Cardiac muscle cell (in vitro differentiated cells and primary cell): ENCODE data around the gene TCERG1L. TPM values are rescaled to one million over a fixed set of nuclear protein-coding genes. Genes with fewer than 3 reads are reported as not detected.

Source experiments
- DNase-seq, 2 donors: peaks; one replicate each; pipeline versions ENCODE4 v3.0.0 to v3.0.0-alpha.2; 2010 to 2017; ENCODE audit warnings: low read depth in 1 of 2, low spot score in 1 of 2
- H3K27ac ChIP-seq: fragments of 200-600 bp; sonication (generic); 2 replicates; pipeline ENCODE4 v1.5.1; 2016
- H3K27me3 ChIP-seq: fragments of 200-600 bp; sonication (generic); 2 replicates; pipeline ENCODE4 v1.6.0; 2016; ENCODE audit warnings: control low read depth
- H3K36me3 ChIP-seq: fragments of 200-600 bp; sonication (generic); 2 replicates; pipeline ENCODE4 v1.5.1; 2016; ENCODE audit warnings: control low read depth
- H3K4me1 ChIP-seq: fragments of 200-600 bp; sonication (generic); 2 replicates; pipeline ENCODE4 v1.8.1; 2017; ENCODE audit warnings: low read depth, mild to moderate bottlenecking, mixed run types
- H3K4me3 ChIP-seq: fragments of 200-600 bp; sonication (generic); 2 replicates; pipeline ENCODE4 v1.5.1; 2016; ENCODE audit warnings: mild to moderate bottlenecking
- H3K9me3 ChIP-seq: fragments of 200-600 bp; sonication (generic); 2 replicates; pipeline ENCODE4 v1.5.1; 2017; ENCODE audit warnings: low read depth, mild to moderate bottlenecking, control low read depth
- CTCF ChIP-seq: IDR thresholded peaks from 2 replicates; pipeline ENCODE4 v1.5.1; 2012; ENCODE audit warnings: low read depth, mild to moderate bottlenecking, low read length
- polyA plus RNA-seq: library from polyadenylated mRNA; unstranded; fragments of >200 nt; fragmentation: Nextera tagmentation; extraction: Ambion mirVana; gene quantifications from 2 replicates; pipeline ENCODE4 v1.2.1, GENCODE V29; 2016
- total RNA-seq: library from RNA; depleted of rRNA; stranded (reverse); fragments of >200 nt; gene quantifications from 2 replicates; pipeline ENCODE4 v1.2.3, GENCODE V29; 2016

The TCERG1L gene
- total and polyA plus RNA-seq, 2 experiments from 2014 or later, result 0.12 to 1.9 TPM

- Histone ChIP-seq H3K9me3 (no peaks in the 10 kb centered on the region), H3K4me1 (peaks cover 10% of the 10 kb centered on the region), H3K27ac (no peak overlapping the region), H3K4me3 (no peak overlapping the region), H3K27me3 (no peaks in the 10 kb centered on the region), H3K36me3 (no peaks in the 10 kb centered on the region)
- TF ChIP-seq CTCF, result no peak
- no peak for DNase-seq
Measured at GRCh38 chr10:131199646-131200045, 111.9 kb downstream of the TCERG1L start.

- no peak for TF ChIP-seq CTCF
- H3K27me3 ChIP-seq, result no peaks in the 10 kb centered on the region
- no peaks in the 10 kb centered on the region for H3K9me3 ChIP-seq
- no peak for DNase-seq
- no peak overlapping the region for H3K4me3 ChIP-seq
- H3K4me1 ChIP-seq, result peaks cover 10% of the 10 kb centered on the region
- no peaks in the 10 kb centered on the region for H3K36me3 ChIP-seq
- H3K27ac ChIP-seq, result no peak overlapping the region
Measured at GRCh38 chr10:131198843-131199242, 112.7 kb downstream of the TCERG1L start.

- no peaks in the 10 kb centered on the region for H3K36me3 ChIP-seq
- H3K27me3 ChIP-seq, result no peaks in the 10 kb centered on the region
- no peaks in the 10 kb centered on the region for H3K9me3 ChIP-seq
- peaks cover 9% of the 10 kb centered on the region for H3K4me1 ChIP-seq
- no peak for TF ChIP-seq CTCF
- H3K4me3 ChIP-seq, result no peak overlapping the region
- H3K27ac ChIP-seq, result no peak overlapping the region
- no peak for DNase-seq
Measured at GRCh38 chr10:131198401-131198800, 113.1 kb downstream of the TCERG1L start.

- no peaks in the 10 kb centered on the region for H3K4me1 ChIP-seq
- H3K4me3 ChIP-seq, result no peak overlapping the region
- no peak overlapping the region for H3K27ac ChIP-seq
- H3K27me3 ChIP-seq, result no peaks in the 10 kb centered on the region
- no peak for DNase-seq
- no peaks in the 10 kb centered on the region for H3K9me3 ChIP-seq
- H3K36me3 ChIP-seq, result no peaks in the 10 kb centered on the region
- no peak for TF ChIP-seq CTCF
Measured at GRCh38 chr10:131196176-131196885, 115.2 kb downstream of the TCERG1L start.

GRCh38 chr10:131195558-131196159 is 115.9 kb downstream of the TCERG1L start:
- H3K9me3 ChIP-seq, result no peaks in the 10 kb centered on the region
- H3K4me3 ChIP-seq, result no peak overlapping the region
- no peaks in the 10 kb centered on the region for H3K27me3 ChIP-seq
- H3K4me1 ChIP-seq, result no peaks in the 10 kb centered on the region
- no peaks in the 10 kb centered on the region for H3K36me3 ChIP-seq
- no peak for TF ChIP-seq CTCF
- no peak overlapping the region for H3K27ac ChIP-seq
- no peak for DNase-seq
